CD4-positive, alpha-beta memory T cell (primary cell): ENCODE results near the gene KRTAP5-3. TPM values are rescaled to one million over a fixed set of nuclear protein-coding genes. Genes with fewer than 3 reads are reported as not detected.

Source experiments
- CTCF ChIA-PET: fragments of 350-600 bp; sonication (Branson Sonifier 250); formaldehyde crosslinking; loops from one replicate; lab custom pipeline; 2021; ENCODE audit warnings: inconsistent platforms; ENCODE audit not compliant: partially characterized antibody; lab: Charles Lee
- POLR2A ChIA-PET: fragments of 350-600 bp; sonication (Branson Sonifier 250); formaldehyde crosslinking; loops from one replicate; lab custom pipeline; 2021; ENCODE audit not compliant: partially characterized antibody; lab: Charles Lee
- DNase-seq, 5 donors: peaks; one replicate each; pipeline versions ENCODE4 v3.0.0 to v3.0.0-alpha.2; 2020 to 2022; ENCODE audit warnings: mixed read lengths in 1 of 5
- H3K27ac ChIP-seq: one replicate; pipeline ENCODE4 v1.7.0; 2013; ENCODE audit warnings: low read depth, low read length
- H3K27me3 ChIP-seq: 2 replicates; pipeline ENCODE4 v1.7.0; 2013; ENCODE audit warnings: mild to moderate bottlenecking, low read length, moderate library complexity; ENCODE audit not compliant: insufficient read depth
- H3K36me3 ChIP-seq: 2 replicates; pipeline ENCODE4 v1.7.0; 2013; ENCODE audit warnings: mild to moderate bottlenecking, low read length, moderate library complexity; ENCODE audit not compliant: insufficient read depth
- H3K4me1 ChIP-seq: 2 replicates; pipeline ENCODE4 v1.7.0; 2013; ENCODE audit warnings: mild to moderate bottlenecking, low read length, moderate library complexity; ENCODE audit not compliant: insufficient read depth
- H3K4me3 ChIP-seq, 2 donors: one replicate each; pipeline ENCODE4 v1.7.0; 2013; ENCODE audit warnings: low read length in 2 of 2, mild to moderate bottlenecking in 1 of 2
- H3K9me3 ChIP-seq, 2 donors: one replicate each; pipeline ENCODE4 v1.7.0; 2013; ENCODE audit warnings: low read length in 2 of 2, control low read depth in 1 of 2; ENCODE audit not compliant: control insufficient read depth in 1 of 2
- H3K27ac Mint-ChIP-seq, 7 donors: one replicate each; pipeline ENCODE4 v1.8.0; 2020 to 2021; ENCODE audit warnings: mixed read lengths in 7 of 7, mild to moderate bottlenecking in 6 of 7, inconsistent platforms in 3 of 7, moderate library complexity in 3 of 7
- H3K27me3 Mint-ChIP-seq, 2 donors: one replicate each; pipeline ENCODE4 v1.8.0; 2020 to 2021; ENCODE audit warnings: mixed read lengths in 2 of 2
- H3K36me3 Mint-ChIP-seq, 2 donors: one replicate each; pipeline ENCODE4 v1.8.0; 2020 to 2021; ENCODE audit warnings: mixed read lengths in 2 of 2, inconsistent platforms in 1 of 2, mild to moderate bottlenecking in 1 of 2
- H3K4me1 Mint-ChIP-seq, 4 donors: one replicate each; pipeline ENCODE4 v1.8.0; 2020 to 2021; ENCODE audit warnings: mixed read lengths in 4 of 4, mild to moderate bottlenecking in 1 of 4
- H3K4me3 Mint-ChIP-seq, 8 donors: one replicate each; pipeline ENCODE4 v1.8.0; 2020 to 2021; ENCODE audit warnings: mixed read lengths in 8 of 8, mild to moderate bottlenecking in 7 of 8, moderate library complexity in 6 of 8, inconsistent platforms in 3 of 8
- H3K9me3 Mint-ChIP-seq, 8 donors: one replicate each; pipeline ENCODE4 v1.8.0; 2020 to 2021; ENCODE audit warnings: mixed read lengths in 8 of 8, mild to moderate bottlenecking in 5 of 8, inconsistent platforms in 3 of 8, moderate library complexity in 1 of 8
- intact Hi-C: fragments of 100-400 bp; cut with micrococcal nuclease; formaldehyde crosslinking; loops from one replicate; pipeline ENCODE4 v1.15.1; 2023
- polyA plus RNA-seq, 2 donors: library from polyadenylated mRNA; unstranded; fragments of 300-500 nt; fragmentation: Illumina TruSeq; gene quantifications; one replicate each; pipeline ENCODE4 v1.2.3, GENCODE V29; 2021
- total RNA-seq, 2 experiments: library from RNA; stranded (reverse); gene quantifications; one replicate each; pipeline ENCODE4 v1.2.3, GENCODE V29; 2021

Gene KRTAP5-3
- total and polyA plus RNA-seq, 4 experiments from 2014 or later = not detected

DNA sequence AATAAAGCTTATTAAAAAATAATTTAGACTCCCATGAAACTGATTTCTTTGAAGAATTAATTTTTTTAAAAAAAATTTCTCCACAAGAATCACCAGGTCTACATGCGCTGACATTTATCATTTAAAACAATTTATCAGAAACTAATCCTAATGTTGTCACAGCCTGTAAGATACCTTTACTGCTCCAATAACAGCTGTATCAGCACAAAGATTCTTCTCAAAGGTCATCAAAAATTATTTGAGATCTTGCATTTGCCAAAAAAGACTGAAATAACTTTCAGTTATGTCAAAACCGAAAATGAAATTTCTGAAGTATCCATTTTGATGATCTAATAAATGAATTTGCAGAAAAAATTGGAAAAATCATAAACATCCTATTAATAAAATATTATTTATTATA lies 29.4 kb upstream of the KRTAP5-3 start:
- no peaks in the 10 kb centered on the region for H3K36me3 ChIP-seq
- ChIA-PET POLR2A (no interaction called here), CTCF (interaction anchor here (1.0 to 4.3 kb wide), 4 partner anchors 12 to 41 kb away, joined by 3 to 28 read pairs (median 10); no protein-coding TSS in a partner anchor)
- H3K4me1 ChIP-seq = no peaks in the 10 kb centered on the region
- Mint-ChIP-seq H3K27me3 (peaks cover 13 to 26% of the 10 kb centered on the region in 2 donors), H3K36me3 (no peaks in the 10 kb centered on the region), H3K9me3 (no peaks in the 10 kb centered on the region), H3K4me3 (no peak overlapping the region), H3K4me1 (peaks cover 1 to 5% (median 3%) of the 10 kb centered on the region in 4 donors), H3K27ac (no peak overlapping the region)
- no peak overlapping the region for H3K27ac ChIP-seq
- H3K27me3 ChIP-seq = peaks cover 5% of the 10 kb centered on the region
- no peak overlapping the region for H3K4me3 ChIP-seq
- intact Hi-C loops = no loop called here
- no peaks in the 10 kb centered on the region for H3K9me3 ChIP-seq
- no peak for DNase-seq

DNA sequence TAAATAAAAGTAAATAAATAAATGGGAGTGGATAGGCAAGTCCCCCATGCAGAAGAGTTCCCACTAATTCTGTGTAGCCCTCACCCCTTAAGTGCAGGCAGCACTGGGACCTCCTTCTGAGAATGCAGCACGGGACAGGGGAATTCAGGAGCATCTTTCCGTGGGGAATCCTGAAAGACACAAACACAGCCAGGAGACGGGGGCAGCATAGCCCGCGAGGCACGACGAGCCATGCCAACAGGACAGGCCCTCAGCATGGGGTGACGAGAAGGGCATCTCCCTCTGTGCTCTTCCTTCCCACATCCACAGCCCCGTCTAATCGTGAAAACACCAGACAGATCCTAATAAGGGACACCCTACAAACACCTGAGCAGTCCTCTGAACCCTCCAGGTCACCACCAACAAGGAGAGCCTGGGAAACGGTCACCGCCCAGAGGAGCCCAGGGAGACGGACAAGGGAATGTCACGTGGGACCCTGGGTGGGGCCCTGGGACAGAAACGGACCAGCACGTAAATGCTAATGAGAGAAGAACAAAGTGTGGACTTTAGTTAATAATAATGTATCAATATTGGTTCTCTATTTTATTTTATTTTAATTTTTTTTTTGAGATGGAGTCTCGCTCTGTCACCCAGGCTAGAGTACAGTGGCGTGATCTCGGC lies 28.2 kb upstream of the KRTAP5-3 start:
- Histone ChIP-seq H3K27me3 (peaks cover 5% of the 10 kb centered on the region), H3K36me3 (no peaks in the 10 kb centered on the region), H3K27ac (no peak overlapping the region), H3K4me3 (no peak overlapping the region), H3K4me1 (no peaks in the 10 kb centered on the region), H3K9me3 (no peaks in the 10 kb centered on the region)
- ChIA-PET CTCF (interaction anchor here (0.8 to 3.1 kb wide), 3 partner anchors 10 to 16 kb away, joined by 3 to 10 read pairs (median 3); no protein-coding TSS in a partner anchor), POLR2A (no interaction called here)
- intact Hi-C loops = no loop called here
- Mint-ChIP-seq H3K27ac (no peak overlapping the region), H3K4me1 (peaks cover 3 to 7% (median 4%) of the 10 kb centered on the region in 4 donors), H3K4me3 (no peak overlapping the region), H3K27me3 (peaks cover 16 to 35% of the 10 kb centered on the region in 2 donors), H3K36me3 (no peaks in the 10 kb centered on the region), H3K9me3 (no peaks in the 10 kb centered on the region)
- no peak for DNase-seq

DNA sequence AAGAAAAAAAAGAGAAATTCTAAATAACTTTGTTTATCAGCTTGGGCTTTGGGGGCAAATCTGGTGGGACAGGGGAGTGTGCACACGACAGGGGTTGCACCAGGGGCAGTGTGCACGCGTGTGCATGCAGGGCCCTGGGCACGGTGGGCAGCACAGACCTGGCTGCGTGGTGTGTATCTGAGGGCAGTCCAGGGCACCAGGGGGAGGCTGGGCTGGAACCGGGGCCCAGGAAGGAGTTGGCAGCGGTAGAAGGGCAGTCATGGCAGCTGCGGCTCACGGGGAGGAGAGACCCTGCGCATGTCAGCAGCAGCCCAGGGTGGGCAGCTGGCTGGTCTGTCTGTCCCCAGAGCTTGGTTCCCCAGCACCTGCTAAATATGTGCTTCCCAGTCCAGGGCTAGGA lies 25.6 kb upstream of the KRTAP5-3 start:
- CTCF ChIA-PET = interaction anchor here (1.6 to 2.1 kb wide), 3 partner anchors 10 to 37 kb away, joined by 3 to 5 read pairs (median 4); no protein-coding TSS in a partner anchor
- no peaks in the 10 kb centered on the region for H3K9me3 ChIP-seq

DNA sequence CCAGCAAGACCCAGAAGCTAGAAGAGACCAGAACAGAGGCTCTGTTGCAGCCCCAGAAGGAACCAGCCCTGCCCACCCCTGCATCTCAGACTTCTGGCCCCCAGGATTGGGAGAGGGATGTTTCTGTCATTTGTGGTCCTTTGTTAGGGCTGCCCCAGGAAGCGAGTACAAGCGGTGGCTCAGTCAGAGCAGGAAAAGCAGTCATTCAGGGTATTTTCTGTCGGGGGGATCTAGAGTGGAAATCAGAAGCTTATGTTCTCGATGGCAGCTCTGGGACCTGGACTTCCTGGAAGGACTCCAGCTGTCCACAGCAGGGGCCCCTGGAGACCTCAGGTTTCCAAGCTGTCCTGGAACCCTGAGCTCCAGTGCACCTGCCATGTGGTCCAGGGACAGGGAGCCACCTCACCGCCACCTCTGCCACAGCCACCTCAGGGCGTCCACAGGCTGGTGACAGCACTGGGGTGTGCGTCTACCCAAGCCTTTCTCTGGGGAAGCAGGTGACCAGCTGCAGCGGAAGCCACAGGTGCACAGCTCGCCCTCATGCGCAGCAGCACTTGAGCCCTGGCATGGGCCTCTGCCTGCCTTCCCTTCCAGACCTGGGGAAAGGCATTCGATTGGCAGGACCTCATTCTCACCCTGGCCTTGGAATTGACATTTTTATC lies 23.9 kb upstream of the KRTAP5-3 start:
- H3K36me3 Mint-ChIP-seq = no peaks in the 10 kb centered on the region

More for the DNA sequence above, 25.6 kb upstream of the KRTAP5-3 start:
- no peak overlapping the region for H3K27ac Mint-ChIP-seq
- H3K36me3 ChIP-seq = no peaks in the 10 kb centered on the region
- H3K9me3 Mint-ChIP-seq = no peaks in the 10 kb centered on the region
- peaks cover 5% of the 10 kb centered on the region for H3K4me1 ChIP-seq
- POLR2A ChIA-PET = no interaction called here
- no peak overlapping the region for H3K4me3 ChIP-seq
- no peak overlapping the region for H3K4me3 Mint-ChIP-seq
- H3K27ac ChIP-seq = no peak overlapping the region
- intact Hi-C loops = no loop called here
- H3K27me3 ChIP-seq = peaks cover 8% of the 10 kb centered on the region
- peaks cover 0 to 7% (median 6%) of the 10 kb centered on the region in 4 donors for H3K4me1 Mint-ChIP-seq
- peaks cover 18 to 37% of the 10 kb centered on the region in 2 donors for H3K27me3 Mint-ChIP-seq
- no peaks in the 10 kb centered on the region for H3K36me3 Mint-ChIP-seq
- no peak for DNase-seq

DNA sequence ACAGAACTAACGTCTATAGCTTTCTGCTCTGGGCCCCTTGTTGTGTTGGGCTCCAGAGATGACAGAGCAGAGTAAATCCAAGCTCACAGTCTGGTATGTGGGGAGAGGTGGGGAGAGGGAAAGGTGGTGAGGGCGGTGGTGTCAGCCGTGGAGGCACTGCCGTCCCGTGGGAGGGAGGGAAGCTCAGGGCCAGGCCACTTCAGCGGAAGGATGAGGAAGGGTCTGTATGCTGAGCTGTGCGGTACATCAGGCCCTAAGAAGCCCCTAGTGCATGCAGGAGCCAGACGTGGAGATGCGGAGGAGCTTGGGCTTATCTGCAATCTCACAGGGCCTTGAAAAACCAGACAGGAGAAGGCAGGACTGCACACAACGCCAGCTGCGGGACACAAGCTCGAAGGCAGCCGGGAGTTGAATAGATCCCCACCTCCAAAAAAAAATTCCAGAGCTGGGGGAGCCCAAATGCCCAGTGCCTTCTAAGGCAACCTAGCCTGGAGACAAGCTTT lies 22.9 kb upstream of the KRTAP5-3 start:
- Mint-ChIP-seq H3K36me3 (no peaks in the 10 kb centered on the region), H3K4me1 (peaks cover 0 to 9% (median 7%) of the 10 kb centered on the region in 4 donors), H3K27me3 (peaks cover 19 to 35% of the 10 kb centered on the region in 2 donors), H3K27ac (no peak overlapping the region), H3K9me3 (no peaks in the 10 kb centered on the region), H3K4me3 (no peak overlapping the region)
- H3K27ac ChIP-seq = no peak overlapping the region
- peaks cover 8% of the 10 kb centered on the region for H3K4me1 ChIP-seq
- no peak overlapping the region for H3K4me3 ChIP-seq
- peaks cover 8% of the 10 kb centered on the region for H3K27me3 ChIP-seq
- ChIA-PET POLR2A (no interaction called here), CTCF (interaction anchor here (0.7 to 7.3 kb wide), 7 partner anchors 8 to 34 kb away, joined by 3 to 53 read pairs (median 5); partner anchors contain the start of gene KRTAP5-2)
- intact Hi-C loops = no loop called here
- no peak for DNase-seq
- H3K9me3 ChIP-seq = no peaks in the 10 kb centered on the region
- H3K36me3 ChIP-seq = no peaks in the 10 kb centered on the region

More for the DNA sequence above, 23.9 kb upstream of the KRTAP5-3 start:
- Mint-ChIP-seq H3K27me3 (peaks cover 19 to 35% of the 10 kb centered on the region in 2 donors), H3K4me3 (no peak overlapping the region), H3K9me3 (no peaks in the 10 kb centered on the region), H3K4me1 (peaks cover 0 to 9% (median 7%) of the 10 kb centered on the region in 4 donors), H3K27ac (no peak overlapping the region)
- no peaks in the 10 kb centered on the region for H3K9me3 ChIP-seq
- no peak for DNase-seq
- H3K4me3 ChIP-seq = no peak overlapping the region
- ChIA-PET POLR2A (no interaction called here), CTCF (interaction anchor here (1.3 to 7.3 kb wide), 5 partner anchors 9 to 35 kb away, joined by 4 to 53 read pairs (median 5); partner anchors contain the start of gene KRTAP5-2)
- peaks cover 8% of the 10 kb centered on the region for H3K27me3 ChIP-seq
- peaks cover 8% of the 10 kb centered on the region for H3K4me1 ChIP-seq
- H3K27ac ChIP-seq = no peak overlapping the region
- intact Hi-C loops = no loop called here
- H3K36me3 ChIP-seq = no peaks in the 10 kb centered on the region

DNA sequence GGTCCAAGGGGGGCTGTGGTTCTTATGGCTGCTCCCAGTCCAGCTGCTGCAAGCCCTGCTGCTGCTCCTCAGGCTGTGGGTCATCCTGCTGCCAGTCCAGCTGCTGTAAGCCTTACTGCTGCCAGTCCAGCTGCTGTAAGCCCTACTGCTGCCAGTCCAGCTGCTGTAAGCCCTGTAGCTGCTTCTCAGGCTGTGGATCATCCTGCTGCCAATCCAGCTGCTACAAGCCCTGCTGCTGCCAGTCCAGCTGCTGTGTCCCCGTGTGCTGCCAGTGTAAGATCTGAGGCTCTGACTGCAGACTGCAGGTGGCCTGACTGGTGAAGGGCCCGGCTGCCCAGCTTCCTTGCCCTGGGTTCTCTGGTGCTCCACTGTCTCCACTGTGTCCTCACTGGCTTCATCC lies 22.0 kb upstream of the KRTAP5-3 start:
- H3K4me3 Mint-ChIP-seq = no peak overlapping the region

More for the DNA sequence above, 22.0 kb upstream of the KRTAP5-3 start:
- peaks cover 8% of the 10 kb centered on the region for H3K27me3 ChIP-seq
- H3K36me3 ChIP-seq = no peaks in the 10 kb centered on the region
- H3K27me3 Mint-ChIP-seq = peaks cover 19 to 31% of the 10 kb centered on the region in 2 donors
- no peaks in the 10 kb centered on the region for H3K36me3 Mint-ChIP-seq
- no peak overlapping the region for H3K4me3 ChIP-seq
- H3K9me3 Mint-ChIP-seq = no peaks in the 10 kb centered on the region
- ChIA-PET CTCF (interaction anchor here (1.6 to 7.3 kb wide), 4 partner anchors 9 to 84 kb away, joined by 8 to 53 read pairs (median 12); partner anchors contain the start of gene KRTAP5-2), POLR2A (no interaction called here)
- peaks cover 0 to 9% (median 7%) of the 10 kb centered on the region in 4 donors for H3K4me1 Mint-ChIP-seq
- intact Hi-C loops = no loop called here
- DNase-seq = no peak
- no peaks in the 10 kb centered on the region for H3K9me3 ChIP-seq
- H3K27ac ChIP-seq = no peak overlapping the region
- peaks cover 8% of the 10 kb centered on the region for H3K4me1 ChIP-seq
- H3K27ac Mint-ChIP-seq = no peak overlapping the region
